IMR-90 (cell line): Measurements from ENCODE around the gene MED13. TPM values are rescaled to one million over a fixed set of nuclear protein-coding genes. Genes with fewer than 3 reads are reported as not detected.
A peak's percentile ranks its signal among the peaks of the same experiment; 100 is the strongest.

ENCODE experiments used
- ATAC-seq: fragments of 200-7000 bp; cut with Tn5 transposase; 2 replicates; pipeline ENCODE4 v1.9.1; 2020; ENCODE audit warnings: low read depth, mild to moderate bottlenecking, moderate library complexity
- BruUV-seq: library from RNA; stranded (reverse); fragments of 400-500 nt; replicated peaks from 2 replicates; lab custom pipeline; 2021; lab: Mats Ljungman, UMichigan
- CTCF ChIA-PET: fragments of 300-600 bp; formaldehyde crosslinking; extraction: SDS; loops from one replicate; lab custom pipeline; 2021; ENCODE audit warnings: antibody characterized with exemption; lab: Yijun Ruan, JAX
- POLR2A ChIA-PET: fragments of 300-600 bp; sonication (Branson Sonifier 250); formaldehyde crosslinking; loops from one replicate; lab custom pipeline; 2022; ENCODE audit warnings: antibody characterized with exemption; ENCODE audit not compliant: unreplicated experiment; lab: Charles Lee
- DNase-seq: peaks from one replicate; pipeline ENCODE4 v3.0.0; 2013
- H2AFZ ChIP-seq: replicated peaks from 2 replicates; pipeline ENCODE3; 2013; ENCODE audit warnings: low read length, mild to moderate bottlenecking; ENCODE audit not compliant: poor library complexity
- H2AK5ac ChIP-seq: 2 replicates; pipeline ENCODE4 v1.6.1; 2013; ENCODE audit warnings: low read depth, low read length, inconsistent platforms
- H2AK9ac ChIP-seq: replicated peaks from 2 replicates; pipeline ENCODE3; 2013; ENCODE audit warnings: mild to moderate bottlenecking, low read depth, low read length, moderate library complexity; ENCODE audit not compliant: poor library complexity
- H2BK120ac ChIP-seq: 2 replicates; pipeline ENCODE4 v1.6.1; 2013; ENCODE audit warnings: low read depth, low read length, inconsistent platforms
- H2BK15ac ChIP-seq: 3 replicates; pipeline ENCODE4 v1.6.1; 2013; ENCODE audit warnings: low read depth, low read length, inconsistent platforms
- H2BK20ac ChIP-seq: 2 replicates; pipeline ENCODE4 v1.6.1; 2013; ENCODE audit warnings: low read depth, mild to moderate bottlenecking, inconsistent platforms, low read length, moderate library complexity
- H2BK5ac ChIP-seq: 2 replicates; pipeline ENCODE4 v1.6.1; 2013; ENCODE audit warnings: mild to moderate bottlenecking, low read depth, low read length, inconsistent platforms; ENCODE audit not compliant: poor library complexity, severe bottlenecking
- H3K14ac ChIP-seq: replicated peaks from 2 replicates; pipeline ENCODE4 v1.6.1; 2013; ENCODE audit warnings: low read depth, low read length, inconsistent platforms
- H3K18ac ChIP-seq: 2 replicates; pipeline ENCODE4 v1.6.1; 2013; ENCODE audit warnings: low read depth, low read length, control low read depth
- H3K23ac ChIP-seq: 2 replicates; pipeline ENCODE4 v1.6.1; 2013; ENCODE audit warnings: low read depth, low read length, inconsistent platforms
- H3K27ac ChIP-seq: 2 replicates; pipeline ENCODE4 v1.5.1; 2013; ENCODE audit warnings: mild to moderate bottlenecking, control low read depth, low read length; ENCODE audit not compliant: insufficient read depth
- H3K27me3 ChIP-seq: 2 replicates; pipeline ENCODE4 v1.6.1; 2013; ENCODE audit warnings: low read length; ENCODE audit not compliant: control insufficient read depth, insufficient read depth
- H3K36me3 ChIP-seq: 2 replicates; pipeline ENCODE4 v1.6.1; 2013; ENCODE audit warnings: low read length, mixed read lengths; ENCODE audit not compliant: control insufficient read depth, insufficient read depth
- H3K4ac ChIP-seq: 2 replicates; pipeline ENCODE4 v1.6.1; 2013; ENCODE audit warnings: low read depth, low read length, inconsistent platforms
- H3K4me1 ChIP-seq: 2 replicates; pipeline ENCODE4 v1.6.1; 2013; ENCODE audit warnings: low read length, mixed read lengths; ENCODE audit not compliant: control insufficient read depth, insufficient read depth
- H3K4me2 ChIP-seq: 2 replicates; pipeline ENCODE4 v1.6.1; 2013; ENCODE audit warnings: low read depth, mild to moderate bottlenecking, control low read depth, low read length, moderate library complexity
- H3K4me3 ChIP-seq: 2 replicates; pipeline ENCODE4 v1.5.1; 2013; ENCODE audit warnings: low read depth, mild to moderate bottlenecking, control low read depth, low read length, moderate library complexity; ENCODE audit not compliant: insufficient read depth
- H3K56ac ChIP-seq: 2 replicates; pipeline ENCODE4 v1.6.1; 2013; ENCODE audit warnings: low read length, inconsistent platforms; ENCODE audit not compliant: insufficient read depth; ENCODE audit errors: extremely low read depth
- H3K79me1 ChIP-seq, 2 experiments: 2 replicates each; pipeline ENCODE4 v1.6.1; 2013; ENCODE audit warnings: low read length in 2 of 2, inconsistent platforms in 1 of 2, low read depth in 1 of 2
- H3K9ac ChIP-seq: 2 replicates; pipeline ENCODE4 v1.6.1; 2013; ENCODE audit warnings: low read depth, low read length, control low read depth
- H3K9me1 ChIP-seq: 2 replicates; pipeline ENCODE4 v1.6.1; 2013; ENCODE audit warnings: low read length, inconsistent platforms; ENCODE audit not compliant: insufficient read depth
- H3K9me3 ChIP-seq: 2 replicates; pipeline ENCODE4 v1.6.1; 2013; ENCODE audit warnings: low read length; ENCODE audit not compliant: control insufficient read depth, insufficient read depth
- H4K20me1 ChIP-seq: 2 replicates; pipeline ENCODE4 v1.6.1; 2013; ENCODE audit warnings: low read length, inconsistent platforms; ENCODE audit not compliant: insufficient read depth
- H4K5ac ChIP-seq: 2 replicates; pipeline ENCODE4 v1.6.1; 2013; ENCODE audit warnings: mild to moderate bottlenecking, low read depth, low read length, control low read depth
- H4K8ac ChIP-seq, 2 experiments: 2 replicates each; pipeline ENCODE4 v1.6.1; 2013; ENCODE audit warnings: low read depth in 2 of 2, low read length in 2 of 2, control low read depth in 1 of 2, inconsistent platforms in 1 of 2
- H4K91ac ChIP-seq: 2 replicates; pipeline ENCODE4 v1.6.1; 2013; ENCODE audit warnings: low read depth, low read length, inconsistent platforms; ENCODE audit not compliant: insufficient read depth
- BHLHE40 ChIP-seq: fragments of 150-350 bp; IDR thresholded peaks from 2 replicates; pipeline ENCODE4 v1.6.1; 2016; ENCODE audit warnings: mild to moderate bottlenecking, low read depth, low read length
- CEBPB ChIP-seq: IDR thresholded peaks from 2 replicates; pipeline ENCODE4 v1.6.1; 2012; ENCODE audit warnings: low read depth, low read length, improper control_type of control experiment
- CHD1 ChIP-seq: IDR thresholded peaks from 2 replicates; pipeline ENCODE4 v1.6.1; 2012; ENCODE audit warnings: low read depth, low read length, improper control_type of control experiment
- FOS ChIP-seq: fragments of 150-350 bp; IDR thresholded peaks from 2 replicates; pipeline ENCODE4 v1.6.1; 2016; ENCODE audit warnings: low read depth, low read length
- MAFK ChIP-seq: IDR thresholded peaks from 2 replicates; pipeline ENCODE4 v1.6.1; 2012; ENCODE audit warnings: low read depth, low read length, improper control_type of control experiment
- MAZ ChIP-seq: IDR thresholded peaks from 2 replicates; pipeline ENCODE4 v1.6.1; 2012; ENCODE audit warnings: low read depth, mild to moderate bottlenecking, low read length, improper control_type of control experiment, moderate library complexity, borderline replicate concordance
- MXI1 ChIP-seq: IDR thresholded peaks from 2 replicates; pipeline ENCODE4 v1.6.1; 2012; ENCODE audit warnings: low read depth, mild to moderate bottlenecking, low read length, moderate library complexity, borderline replicate concordance
- NFE2L2 ChIP-seq: fragments of 150-350 bp; IDR thresholded peaks from 2 replicates; pipeline ENCODE4 v1.6.1; 2016; ENCODE audit warnings: low read depth, mild to moderate bottlenecking, low read length
- POLR2A ChIP-seq: IDR thresholded peaks from 2 replicates; pipeline ENCODE4 v1.6.1; 2012; ENCODE audit warnings: mild to moderate bottlenecking, low read depth, low read length
- RAD21 ChIP-seq: IDR thresholded peaks from 2 replicates; pipeline ENCODE4 v1.6.1; 2012; ENCODE audit warnings: low read length, improper control_type of control experiment
- RCOR1 ChIP-seq: IDR thresholded peaks from 2 replicates; pipeline ENCODE4 v1.6.1; 2012; ENCODE audit warnings: mild to moderate bottlenecking, low read length, improper control_type of control experiment; ENCODE audit not compliant: insufficient replicate concordance
- RFX5 ChIP-seq: IDR thresholded peaks from 2 replicates; pipeline ENCODE4 v1.8.0; 2012; ENCODE audit warnings: low read depth, mild to moderate bottlenecking, low read length, moderate library complexity
- SMC3 ChIP-seq: fragments of 150-350 bp; IDR thresholded peaks from 2 replicates; pipeline ENCODE4 v1.6.1; 2016; ENCODE audit warnings: low read depth, mild to moderate bottlenecking, antibody characterized with exemption, low read length, moderate library complexity
- WGBS, 2 experiments: methylation state at CpG; one replicate each; pipeline versions ENCODE4 v1.1.5 to v1.1.7; 2013; ENCODE audit warnings: missing lambda C conversion rate in 2 of 2; ENCODE audit not compliant: insufficient read length in 1 of 2; ENCODE audit errors: extremely low coverage in 2 of 2; 5-methylcytosine and 5-hydroxymethylcytosine counted together
- dilution Hi-C: fragments of 300-500 bp; cut with HindIII; formaldehyde crosslinking; loops from one replicate; pipeline ENCODE4 v1.14.3; 2018; ENCODE audit warnings: low sequenced_read_pairs; ENCODE audit not compliant: unreplicated experiment
- in situ Hi-C: fragments of 300-500 bp; cut with MboI; formaldehyde crosslinking; loops from 3 replicates; pipeline ENCODE4 v1.14.3; 2019; ENCODE audit warnings: low sequenced_read_pairs, inconsistent platforms, mixed read lengths
- intact Hi-C: fragments of 100-400 bp; cut with micrococcal nuclease; formaldehyde crosslinking; loops from 2 replicates; pipeline ENCODE4 v1.10.0; 2022
- polyA plus RNA-seq, 3 experiments: library from polyadenylated mRNA; depleted of rRNA; stranded (reverse); fragments of >200 nt; gene quantifications; 2 replicates each; pipeline ENCODE4 v1.2.3, GENCODE V29; 2012; ENCODE audit warnings: low replicate concordance in 1 of 3
- total RNA-seq: library from RNA; depleted of rRNA; stranded (reverse); fragments of >200 nt; gene quantifications from 2 replicates; pipeline ENCODE4 v1.2.3, GENCODE V29; 2012
- TF ChIP-seq, protein P1 (sequence below): fragments of 150-350 bp; IDR thresholded peaks from 2 replicates; pipeline ENCODE4 v1.6.1; 2016; ENCODE audit warnings: low read depth, mild to moderate bottlenecking, low read length, moderate library complexity, borderline replicate concordance
- TF ChIP-seq, protein P2 (sequence below): conservative IDR thresholded peaks from 2 replicates; pipeline ENCODE4 v1.5.1; 2012; ENCODE audit warnings: mild to moderate bottlenecking, low read depth, low read length, improper control_type of control experiment
- TF ChIP-seq, protein P3 (sequence below): fragments of 150-350 bp; IDR thresholded peaks from 2 replicates; pipeline ENCODE4 v1.6.1; 2017; ENCODE audit warnings: mild to moderate bottlenecking, antibody characterized with exemption, low read length, low read depth

The MED13 gene
- total and polyA plus RNA-seq, 2 of the 4 experiments (the other 2 are of a cell fraction), result 9.7 to 67.2 TPM

DNA sequence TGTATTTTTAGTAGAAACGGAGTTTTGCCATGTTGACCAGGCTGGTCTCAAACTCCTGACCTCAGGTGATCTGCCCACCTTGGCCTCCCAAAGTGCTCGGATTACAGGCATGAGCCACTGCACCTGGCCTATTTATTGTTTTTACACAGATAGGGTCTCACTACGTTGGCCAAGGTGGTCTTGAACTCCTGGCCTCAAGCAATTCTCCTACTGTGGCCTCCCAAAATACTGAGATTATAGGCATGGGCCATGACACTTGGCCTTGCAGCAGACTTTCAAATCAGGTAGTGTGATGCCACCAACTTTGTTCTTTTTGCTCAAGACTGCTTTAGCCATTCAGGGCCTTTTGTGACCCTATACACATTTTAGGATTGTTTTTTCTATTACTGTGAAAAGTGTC, 75.6 kb downstream of the MED13 start:
- H4K5ac ChIP-seq, result no peak overlapping the region
- in situ Hi-C loops, result no loop called here
- H3K18ac ChIP-seq, result no peak overlapping the region
- H3K9me1 ChIP-seq, result peaks cover 3% of the 10 kb centered on the region; the same call in 1 of the 2 replicates
- ATAC-seq (no peak), DNase-seq (no peak)
- no peak overlapping the region for H3K4ac ChIP-seq
- no peak for TF ChIP-seq POLR2A
- TF ChIP-seq, protein P1, sequence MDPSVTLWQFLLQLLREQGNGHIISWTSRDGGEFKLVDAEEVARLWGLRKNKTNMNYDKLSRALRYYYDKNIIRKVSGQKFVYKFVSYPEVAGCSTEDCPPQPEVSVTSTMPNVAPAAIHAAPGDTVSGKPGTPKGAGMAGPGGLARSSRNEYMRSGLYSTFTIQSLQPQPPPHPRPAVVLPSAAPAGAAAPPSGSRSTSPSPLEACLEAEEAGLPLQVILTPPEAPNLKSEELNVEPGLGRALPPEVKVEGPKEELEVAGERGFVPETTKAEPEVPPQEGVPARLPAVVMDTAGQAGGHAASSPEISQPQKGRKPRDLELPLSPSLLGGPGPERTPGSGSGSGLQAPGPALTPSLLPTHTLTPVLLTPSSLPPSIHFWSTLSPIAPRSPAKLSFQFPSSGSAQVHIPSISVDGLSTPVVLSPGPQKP, result no peak
- no peak for TF ChIP-seq SMC3
- TF ChIP-seq RFX5, result no peak
- TF ChIP-seq MXI1, result no peak
- TF ChIP-seq FOS, result no peak
- TF ChIP-seq CHD1, result no peak
- TF ChIP-seq MAFK, result no peak
- TF ChIP-seq RCOR1, result no peak
- no peak for TF ChIP-seq NFE2L2
- no peak for TF ChIP-seq BHLHE40
- TF ChIP-seq MAZ, result no peak
- TF ChIP-seq, protein P2, sequence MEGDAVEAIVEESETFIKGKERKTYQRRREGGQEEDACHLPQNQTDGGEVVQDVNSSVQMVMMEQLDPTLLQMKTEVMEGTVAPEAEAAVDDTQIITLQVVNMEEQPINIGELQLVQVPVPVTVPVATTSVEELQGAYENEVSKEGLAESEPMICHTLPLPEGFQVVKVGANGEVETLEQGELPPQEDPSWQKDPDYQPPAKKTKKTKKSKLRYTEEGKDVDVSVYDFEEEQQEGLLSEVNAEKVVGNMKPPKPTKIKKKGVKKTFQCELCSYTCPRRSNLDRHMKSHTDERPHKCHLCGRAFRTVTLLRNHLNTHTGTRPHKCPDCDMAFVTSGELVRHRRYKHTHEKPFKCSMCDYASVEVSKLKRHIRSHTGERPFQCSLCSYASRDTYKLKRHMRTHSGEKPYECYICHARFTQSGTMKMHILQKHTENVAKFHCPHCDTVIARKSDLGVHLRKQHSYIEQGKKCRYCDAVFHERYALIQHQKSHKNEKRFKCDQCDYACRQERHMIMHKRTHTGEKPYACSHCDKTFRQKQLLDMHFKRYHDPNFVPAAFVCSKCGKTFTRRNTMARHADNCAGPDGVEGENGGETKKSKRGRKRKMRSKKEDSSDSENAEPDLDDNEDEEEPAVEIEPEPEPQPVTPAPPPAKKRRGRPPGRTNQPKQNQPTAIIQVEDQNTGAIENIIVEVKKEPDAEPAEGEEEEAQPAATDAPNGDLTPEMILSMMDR, result no peak
- TF ChIP-seq CEBPB, result no peak
- no peak for TF ChIP-seq RAD21
- TF ChIP-seq, protein P3, sequence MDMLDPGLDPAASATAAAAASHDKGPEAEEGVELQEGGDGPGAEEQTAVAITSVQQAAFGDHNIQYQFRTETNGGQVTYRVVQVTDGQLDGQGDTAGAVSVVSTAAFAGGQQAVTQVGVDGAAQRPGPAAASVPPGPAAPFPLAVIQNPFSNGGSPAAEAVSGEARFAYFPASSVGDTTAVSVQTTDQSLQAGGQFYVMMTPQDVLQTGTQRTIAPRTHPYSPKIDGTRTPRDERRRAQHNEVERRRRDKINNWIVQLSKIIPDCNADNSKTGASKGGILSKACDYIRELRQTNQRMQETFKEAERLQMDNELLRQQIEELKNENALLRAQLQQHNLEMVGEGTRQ, result no peak
- no peak overlapping the region for H3K9ac ChIP-seq
- no peak overlapping the region for H2BK120ac ChIP-seq
- H3K4me3 ChIP-seq, result no peak overlapping the region
- H2BK5ac ChIP-seq, result no peak overlapping the region
- H3K14ac ChIP-seq, result no peak overlapping the region
- H3K56ac ChIP-seq, result no peak overlapping the region
- H2AK9ac ChIP-seq, result no peak overlapping the region
- ChIA-PET CTCF (no interaction called here), POLR2A (no interaction called here)
- BruUV-seq, result TSS peak; percentile 14
- H3K27me3 ChIP-seq, result no peaks in the 10 kb centered on the region
- dilution Hi-C loops, result no loop called here
- no peak overlapping the region for H2AK5ac ChIP-seq
- H3K27ac ChIP-seq, result no peak overlapping the region
- WGBS, 2 experiments, result 100% methylated on average over 2 of the region's 3 CpGs; no CpG with 5 or more reads in 1 of the 2 experiments
- H4K20me1 ChIP-seq, result no peaks in the 10 kb centered on the region
- no peaks in the 10 kb centered on the region for H3K9me3 ChIP-seq
- H3K36me3 ChIP-seq, result peaks cover 35% of the 10 kb centered on the region
- no peak overlapping the region for H3K4me2 ChIP-seq
- peaks cover 10 to 21% of the 10 kb centered on the region in 2 experiments for H3K79me1 ChIP-seq
- H4K91ac ChIP-seq, result no peak overlapping the region
- no peak overlapping the region for H4K8ac ChIP-seq
- no peak overlapping the region for H2BK15ac ChIP-seq
- no peak overlapping the region for H3K23ac ChIP-seq
- no peak overlapping the region for H2BK20ac ChIP-seq
- intact Hi-C loops, result loop anchor here (5.0 kb wide), 1 partner anchor 63 kb away; no protein-coding TSS in a partner anchor
- no peak overlapping the region for H2AFZ ChIP-seq
- no peaks in the 10 kb centered on the region for H3K4me1 ChIP-seq
